Muscle of back (tissue), 11 donors: ENCODE results near the gene WRNIP1. TPM values are rescaled to one million over a fixed set of nuclear protein-coding genes. Genes with fewer than 3 reads are reported as not detected.

Source experiments
- DNase-seq, 3 donors: peaks; one replicate each; pipeline versions ENCODE4 v3.0.0 to v3.0.0-alpha.2; 2013
- polyA plus RNA-seq, 10 donors: library from polyadenylated mRNA; unstranded; fragments of 120-200 nt; gene quantifications; one replicate each; pipeline ENCODE4 v1.2.1, GENCODE V29; 2013; ENCODE audit not compliant: insufficient read length in 10 of 10

The WRNIP1 gene
- polyA plus RNA-seq, 10 donors, result 42.3 to 53.5 (median 48.9) TPM

DNA sequence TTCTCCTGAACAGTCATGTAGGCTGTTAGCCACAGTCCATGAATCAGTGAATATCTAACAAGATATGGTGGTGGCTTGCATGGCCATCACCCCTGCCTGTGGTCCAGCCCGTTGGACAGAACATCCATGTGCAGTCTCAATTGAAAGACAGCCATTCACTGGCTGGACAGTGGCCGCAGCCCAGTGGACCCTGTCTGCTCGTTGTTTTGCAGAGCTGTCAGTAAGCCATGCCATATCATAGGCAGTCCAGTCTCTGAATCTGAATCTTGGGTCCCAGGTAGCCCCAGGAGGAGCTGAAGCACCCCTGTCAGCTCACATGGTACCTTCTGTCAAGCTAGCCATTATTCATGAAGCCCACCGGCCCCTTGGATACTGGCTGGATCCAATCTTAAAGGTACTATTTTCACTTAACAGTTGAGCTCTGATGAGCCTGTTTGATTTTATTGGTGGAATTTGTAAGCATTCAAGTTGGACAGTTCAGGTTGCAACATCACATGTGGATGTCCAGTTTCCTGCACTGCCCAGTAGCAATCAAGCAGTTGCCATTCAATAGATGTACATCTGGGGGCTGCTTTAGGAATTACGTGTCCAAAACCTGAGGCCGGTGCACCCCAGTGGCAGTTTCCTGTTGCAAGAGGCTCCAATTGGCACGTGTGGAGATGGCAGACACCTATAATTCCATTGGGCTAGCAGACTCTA is 38.7 kb downstream of the WRNIP1 start:
- no peak for DNase-seq

DNA sequence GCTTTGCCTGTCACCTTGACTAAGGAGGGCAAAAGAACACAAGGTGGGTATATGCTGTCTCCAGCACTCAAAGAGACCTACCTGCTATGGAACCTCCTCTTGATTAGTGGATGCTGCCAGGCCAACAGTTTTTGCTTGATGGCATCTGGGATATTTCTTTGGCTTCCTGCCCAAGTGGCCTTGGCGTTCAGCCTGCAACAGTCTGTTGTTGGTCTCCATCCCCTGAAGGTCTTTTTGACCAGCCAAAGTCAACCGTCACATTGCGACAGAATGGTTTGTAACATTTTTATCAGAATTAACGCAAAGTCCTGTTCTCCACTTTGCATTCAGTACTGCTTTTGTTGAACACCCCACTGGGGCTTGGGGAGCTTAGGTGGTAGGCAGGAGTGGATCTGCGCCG is 39.3 kb downstream of the WRNIP1 start:
- no peak for DNase-seq

DNA sequence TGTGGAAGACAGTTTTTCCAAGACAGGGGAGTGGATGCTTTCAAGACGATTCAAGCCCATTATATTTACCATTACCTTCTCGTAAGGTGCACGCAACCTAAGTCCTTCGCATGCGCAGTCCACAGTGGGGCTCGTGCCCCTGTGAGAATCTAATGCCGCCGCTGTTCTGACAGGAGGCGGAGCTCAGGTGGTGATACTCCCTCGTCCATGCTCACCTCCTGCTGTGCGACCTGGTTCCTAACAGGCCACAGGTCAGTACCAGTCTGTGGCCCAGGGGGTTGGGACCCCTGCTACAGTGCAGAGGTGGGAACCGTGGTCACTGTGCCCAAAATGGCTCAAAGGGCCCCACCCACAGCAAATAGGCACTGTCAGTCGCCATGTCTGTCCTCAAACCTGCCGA is 39.8 kb downstream of the WRNIP1 start:
- no peak for DNase-seq

- no peak for DNase-seq
These were observed 41.5 kb downstream of the WRNIP1 start for GRCh38 chr6:2806644-2807043.

- no peak for DNase-seq
These were observed 42.3 kb downstream of the WRNIP1 start for GRCh38 chr6:2807342-2808090.

DNA sequence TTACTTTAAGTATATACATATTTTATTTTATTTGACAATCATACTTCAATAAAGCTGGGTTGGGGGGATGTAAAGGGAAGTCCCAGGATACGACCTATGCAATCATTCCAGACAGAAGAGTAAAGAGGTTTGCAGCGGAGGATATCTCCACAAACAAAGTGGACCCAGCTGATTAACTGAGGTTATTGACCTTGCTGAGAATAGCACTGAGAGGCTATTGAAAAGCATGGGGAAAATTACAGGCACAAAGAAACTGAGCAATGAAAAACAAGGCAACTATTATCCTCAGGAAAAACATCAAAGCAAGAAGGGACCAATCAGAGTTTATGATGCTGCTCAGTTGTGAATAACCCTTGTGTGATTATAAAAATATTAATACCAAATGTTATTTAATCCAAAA is 43.8 kb downstream of the WRNIP1 start:
- no peak for DNase-seq

DNA sequence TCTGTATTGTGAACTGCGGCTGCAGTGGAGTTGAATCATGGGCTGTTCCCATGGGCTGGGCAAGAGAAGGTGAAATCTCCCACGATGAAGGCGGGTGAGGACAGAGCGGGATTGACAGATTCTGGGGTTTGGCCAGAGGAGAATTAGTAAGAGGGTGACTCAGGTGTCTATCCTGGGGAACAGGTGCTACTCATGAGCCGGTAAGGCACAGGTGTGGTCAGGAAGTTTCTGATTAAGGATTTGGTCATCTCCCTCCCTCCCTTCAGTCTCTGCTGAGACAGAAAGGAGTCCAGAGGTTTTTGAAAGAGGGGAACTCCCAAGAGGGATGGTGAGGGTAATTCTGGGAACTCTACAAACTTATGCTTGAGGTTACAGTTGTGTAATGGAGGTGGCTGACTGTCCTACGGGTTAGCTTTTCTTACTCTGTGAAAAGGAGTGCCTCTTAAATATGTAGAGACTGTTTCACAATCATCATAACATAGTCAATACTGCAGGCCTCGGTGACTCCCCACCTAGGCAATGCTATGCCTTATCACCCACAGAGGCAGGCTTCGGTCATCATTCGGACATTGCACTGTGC is 45.0 kb downstream of the WRNIP1 start:
- no peak for DNase-seq

DNA sequence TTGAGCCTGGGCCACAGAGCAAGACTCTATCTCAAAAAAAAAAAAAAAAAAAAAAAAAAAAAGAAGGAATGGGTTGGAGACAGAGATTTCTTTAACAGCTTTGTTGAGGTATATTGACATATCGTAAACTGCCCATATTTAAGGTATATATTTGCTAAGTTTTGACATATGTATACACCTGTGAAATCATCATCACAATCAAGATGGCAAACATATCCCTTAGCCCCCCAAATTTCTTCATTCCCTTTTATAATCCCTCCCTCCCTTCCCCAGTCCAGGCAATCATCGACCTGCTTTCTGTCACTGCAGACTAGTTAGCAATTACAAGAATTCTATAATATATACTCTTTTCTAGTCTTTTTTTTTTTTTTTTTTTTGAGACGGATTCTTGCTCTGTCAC is 47.5 kb downstream of the WRNIP1 start:
- DNase-seq, result no peak

DNA sequence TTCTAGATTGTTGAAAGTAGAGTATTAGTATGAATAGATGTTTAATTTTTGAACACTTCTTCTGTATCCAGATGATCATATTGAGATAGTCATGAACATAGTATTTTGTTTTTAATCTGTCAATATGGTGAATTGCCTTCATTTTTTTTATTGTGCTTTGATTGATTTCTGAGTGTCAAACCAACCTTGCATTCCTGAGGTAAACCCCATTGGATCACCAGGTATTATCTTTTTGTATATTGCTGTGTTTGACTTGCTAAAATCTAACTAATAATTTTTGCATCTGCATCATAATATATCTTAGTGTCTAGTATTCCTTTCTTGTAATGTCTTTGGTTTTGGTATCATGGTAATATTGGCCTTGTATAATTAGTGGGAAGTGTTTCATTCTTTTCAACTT is 51.0 kb downstream of the WRNIP1 start:
- no peak for DNase-seq

GRCh38 chr6:2817903-2818443 is 52.8 kb downstream of the WRNIP1 start:
- no peak for DNase-seq

- DNase-seq, result peak in 1 of 3 donors; percentile 33
These were observed 53.4 kb downstream of the WRNIP1 start for GRCh38 chr6:2818593-2818992.

GRCh38 chr6:2819115-2819514 is 53.9 kb downstream of the WRNIP1 start:
- DNase-seq, result no peak

- no peak for DNase-seq
These were observed 54.8 kb downstream of the WRNIP1 start for GRCh38 chr6:2819978-2820377.

GRCh38 chr6:2820415-2820814 is 55.2 kb downstream of the WRNIP1 start:
- no peak for DNase-seq

- DNase-seq, result no peak
These were observed 56.4 kb downstream of the WRNIP1 start for GRCh38 chr6:2821554-2821953.

DNA sequence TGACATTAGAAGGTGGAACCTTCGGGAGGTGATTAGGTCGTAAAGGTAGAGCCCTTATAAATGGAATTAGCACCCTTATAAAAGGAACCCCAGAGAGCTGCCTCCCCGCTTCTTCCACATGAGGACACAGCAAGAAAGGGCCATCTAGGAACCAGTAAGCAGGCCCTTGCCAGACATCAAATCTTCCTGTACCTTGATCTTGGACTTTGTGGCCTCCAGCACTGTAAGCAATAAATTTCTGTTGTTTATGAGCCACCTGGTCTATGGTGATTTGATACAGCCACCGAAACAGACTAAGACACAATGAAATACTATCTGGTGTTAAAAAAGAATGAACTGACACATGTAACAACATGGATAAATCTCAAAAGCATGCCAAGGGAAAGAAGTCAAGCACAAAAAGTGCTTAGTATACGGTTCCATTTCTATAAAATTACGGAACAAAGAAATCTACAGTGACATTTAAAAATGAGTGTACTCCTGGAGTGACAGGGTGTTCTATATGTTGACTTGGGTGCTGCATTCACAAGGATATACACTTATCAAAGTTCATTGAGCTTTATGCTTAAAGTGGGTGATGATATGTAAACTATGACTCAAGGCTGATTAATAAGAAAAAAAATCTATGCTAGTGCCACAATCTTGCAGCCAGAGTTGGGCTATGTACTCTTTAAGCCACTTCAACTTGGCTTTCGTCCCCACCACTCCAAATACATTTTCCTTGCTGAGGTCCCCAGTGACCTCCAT is 58.1 kb downstream of the WRNIP1 start:
- no peak for DNase-seq

DNA sequence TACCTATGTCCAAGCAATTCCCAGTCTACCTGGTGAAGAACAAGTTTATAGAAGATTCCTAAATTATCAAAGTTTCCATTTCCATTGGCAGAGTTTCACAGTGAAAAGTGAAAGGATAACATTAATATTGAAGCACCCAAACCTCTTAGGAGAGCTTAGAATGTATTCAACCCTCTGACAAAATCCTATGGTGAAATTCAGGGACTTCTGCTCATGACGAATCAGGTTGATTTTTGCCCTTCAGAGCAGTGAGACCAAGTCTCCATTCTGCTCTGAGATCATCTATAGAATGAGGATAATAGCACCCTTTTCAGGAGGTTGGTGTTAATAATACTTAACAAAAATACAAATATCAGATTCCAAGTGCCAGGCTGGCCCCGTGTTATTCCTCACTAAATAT is 60.9 kb downstream of the WRNIP1 start:
- no peak for DNase-seq

- DNase-seq, result peak in 1 of 3 donors; percentile 57
These were observed 61.9 kb downstream of the WRNIP1 start for GRCh38 chr6:2827142-2827541.

DNA sequence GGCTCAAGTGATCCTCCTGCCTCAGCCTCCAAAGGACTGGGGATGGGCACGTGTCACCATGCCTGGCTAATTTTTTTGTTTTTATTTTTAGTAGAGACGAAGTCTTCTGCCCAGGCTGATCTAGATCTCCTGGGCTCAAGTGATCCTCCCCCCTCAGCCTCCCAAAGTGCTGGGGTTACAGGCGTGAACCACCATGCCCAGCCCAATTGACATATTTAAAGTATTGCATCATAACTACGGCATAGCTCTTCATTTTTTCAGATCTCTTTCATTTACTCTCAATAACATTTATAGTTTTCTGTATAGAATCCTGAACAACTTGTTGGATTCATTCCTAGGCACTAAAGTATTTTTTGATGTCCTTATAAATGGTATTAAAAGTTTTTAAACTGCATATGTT is 63.4 kb downstream of the WRNIP1 start:
- DNase-seq, result no peak

- DNase-seq, result no peak
These were observed 64.1 kb downstream of the WRNIP1 start for GRCh38 chr6:2829253-2829652.

GRCh38 chr6:2830183-2830582 is 65.0 kb downstream of the WRNIP1 start:
- DNase-seq, result no peak

DNA sequence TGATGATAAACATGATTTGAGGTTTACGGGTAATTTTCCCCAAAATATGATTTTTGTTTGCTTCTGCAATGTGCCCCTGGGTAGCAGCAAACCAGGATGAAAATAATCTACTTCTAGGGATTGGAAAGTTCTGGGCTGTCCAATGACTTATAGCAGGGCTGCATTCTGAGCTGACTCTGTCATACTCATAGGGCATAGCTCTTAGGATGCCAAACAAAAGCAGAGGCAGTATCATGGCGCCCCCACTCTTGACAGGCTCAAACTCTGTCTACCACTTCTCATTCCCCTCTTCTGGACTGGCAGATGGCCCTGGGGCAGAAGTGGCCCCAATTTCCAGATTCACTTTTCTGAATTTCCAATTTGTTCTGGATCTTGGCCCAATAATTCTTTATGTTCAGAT is 66.2 kb downstream of the WRNIP1 start:
- DNase-seq, result no peak
